Mesothelial cell of epicardium (in vitro differentiated cells): Measurements from ENCODE around the gene SFSWAP. TPM values are rescaled to one million over a fixed set of nuclear protein-coding genes. Genes with fewer than 3 reads are reported as not detected.

Source experiments
- DNase-seq, 2 experiments: peaks; one replicate each; pipeline ENCODE4 v3.0.0; 2021; ENCODE audit warnings: low spot score in 2 of 2; ENCODE audit not compliant: unreplicated experiment in 2 of 2
- H3K27ac Mint-ChIP-seq: 2 replicates; pipeline ENCODE4 v1.8.0; 2021; ENCODE audit warnings: mixed read lengths
- H3K27me3 Mint-ChIP-seq: 2 replicates; pipeline ENCODE4 v1.8.0; 2021; ENCODE audit warnings: low read depth, mixed read lengths
- H3K36me3 Mint-ChIP-seq: 2 replicates; pipeline ENCODE4 v1.8.0; 2021; ENCODE audit warnings: mixed read lengths
- H3K4me1 Mint-ChIP-seq: 2 replicates; pipeline ENCODE4 v1.8.0; 2021; ENCODE audit warnings: mixed read lengths
- H3K4me3 Mint-ChIP-seq: 2 replicates; pipeline ENCODE4 v1.8.0; 2021; ENCODE audit warnings: mild to moderate bottlenecking, moderate library complexity, mixed read lengths
- H3K9me3 Mint-ChIP-seq: 2 replicates; pipeline ENCODE4 v1.8.0; 2021; ENCODE audit warnings: mixed read lengths
- CTCF ChIP-seq: fragments of 200-600 bp; sonication (generic); IDR thresholded peaks from one replicate; pipeline ENCODE4 v1.5.0; 2021; ENCODE audit warnings: antibody characterized with exemption; ENCODE audit not compliant: unreplicated experiment
- total RNA-seq: library from RNA; stranded (reverse); gene quantifications from 3 replicates; pipeline ENCODE4 v1.2.1, GENCODE V29; 2021

SFSWAP gene
- total RNA-seq, 1 donor from 2014 or later, result 73.0 TPM

DNA sequence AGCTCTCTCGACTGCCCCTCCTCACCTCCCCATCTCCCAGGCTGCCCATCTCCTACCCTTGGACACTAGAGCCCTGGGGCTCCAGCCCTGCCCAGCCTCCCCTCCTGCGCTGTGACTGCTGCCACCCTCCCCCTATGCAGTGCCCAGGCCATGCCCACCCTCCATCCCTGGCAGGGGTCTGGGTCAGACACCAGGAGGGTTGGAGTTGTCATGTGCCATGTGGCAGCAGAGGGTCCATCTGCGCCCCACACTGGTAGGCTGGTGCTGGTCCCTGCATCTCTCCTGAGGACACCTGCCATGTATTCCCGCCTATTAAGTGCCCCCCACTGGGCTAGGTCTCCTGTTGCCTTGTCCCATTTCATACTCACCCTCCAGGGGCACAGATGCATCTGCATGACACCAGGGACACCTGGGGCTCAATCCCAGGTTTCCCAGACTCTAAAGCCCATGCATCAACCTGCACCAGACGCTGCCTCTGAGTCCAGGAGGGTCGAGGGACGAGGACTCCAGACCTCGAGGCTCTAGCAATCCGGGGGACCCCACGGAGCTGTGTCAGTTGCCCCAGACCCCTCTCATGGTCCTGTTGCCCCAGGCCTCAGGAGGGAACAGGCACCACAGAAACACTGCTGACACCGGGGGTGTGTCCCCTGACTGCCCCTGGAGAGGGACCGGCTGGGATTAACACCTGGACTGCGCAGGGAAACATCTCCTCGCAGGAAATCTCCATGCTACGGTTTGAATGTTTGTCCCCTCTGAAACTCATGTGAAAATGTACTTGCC, 23.4 kb upstream of the SFSWAP start:
- DNase-seq, result no peak
- no peak for TF ChIP-seq CTCF

GRCh38 chr12:131688131-131688844, 22.6 kb upstream of the SFSWAP start:
- Mint-ChIP-seq H3K4me3 (no peak overlapping the region), H3K9me3 (no peaks in the 10 kb centered on the region), H3K27me3 (peaks cover 22% of the 10 kb centered on the region), H3K27ac (no peak overlapping the region), H3K36me3 (no peaks in the 10 kb centered on the region), H3K4me1 (no peaks in the 10 kb centered on the region)
- DNase-seq, result no peak
- TF ChIP-seq CTCF, result no peak

More for the DNA sequence above, 23.4 kb upstream of the SFSWAP start:
- H3K9me3 Mint-ChIP-seq, result no peaks in the 10 kb centered on the region
- no peaks in the 10 kb centered on the region for H3K36me3 Mint-ChIP-seq
- H3K4me1 Mint-ChIP-seq, result peaks cover 2% of the 10 kb centered on the region
- no peak overlapping the region for H3K4me3 Mint-ChIP-seq
- peaks cover 23% of the 10 kb centered on the region for H3K27me3 Mint-ChIP-seq
- H3K27ac Mint-ChIP-seq, result no peak overlapping the region

DNA sequence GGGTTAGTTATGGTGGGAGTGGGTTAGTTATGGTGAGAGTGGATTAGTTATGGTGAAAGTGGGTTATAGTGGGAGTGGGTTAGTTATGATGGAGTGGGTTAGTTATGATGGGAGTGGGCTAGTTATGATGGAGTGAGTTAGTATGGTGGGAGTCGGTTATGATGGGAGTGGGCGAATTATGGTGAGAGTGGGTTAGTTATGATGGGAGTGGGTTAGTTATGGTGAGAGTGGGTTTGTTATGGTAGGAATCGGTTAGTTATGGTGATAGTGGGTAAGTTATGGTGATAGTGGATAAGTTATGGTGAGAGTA, 22.1 kb upstream of the SFSWAP start:
- H3K27me3 Mint-ChIP-seq, result peaks cover 23% of the 10 kb centered on the region
- H3K4me1 Mint-ChIP-seq, result no peaks in the 10 kb centered on the region
- no peak for TF ChIP-seq CTCF
- no peak for DNase-seq
- no peak overlapping the region for H3K27ac Mint-ChIP-seq
- H3K9me3 Mint-ChIP-seq, result no peaks in the 10 kb centered on the region
- H3K4me3 Mint-ChIP-seq, result no peak overlapping the region
- no peaks in the 10 kb centered on the region for H3K36me3 Mint-ChIP-seq

GRCh38 chr12:131690320-131690719, 20.6 kb upstream of the SFSWAP start:
- H3K9me3 Mint-ChIP-seq, result no peaks in the 10 kb centered on the region
- DNase-seq, result no peak
- H3K27ac Mint-ChIP-seq, result no peak overlapping the region
- H3K4me3 Mint-ChIP-seq, result no peak overlapping the region
- H3K4me1 Mint-ChIP-seq, result no peaks in the 10 kb centered on the region
- peaks cover 28% of the 10 kb centered on the region for H3K27me3 Mint-ChIP-seq
- no peak for TF ChIP-seq CTCF
- no peaks in the 10 kb centered on the region for H3K36me3 Mint-ChIP-seq

- no peak for DNase-seq
- Mint-ChIP-seq H3K27me3 (peaks cover 38% of the 10 kb centered on the region), H3K4me3 (no peak overlapping the region), H3K36me3 (no peaks in the 10 kb centered on the region), H3K4me1 (no peaks in the 10 kb centered on the region), H3K27ac (no peak overlapping the region), H3K9me3 (no peaks in the 10 kb centered on the region)
- no peak for TF ChIP-seq CTCF
Observed at GRCh38 chr12:131692431-131692830, 18.5 kb upstream of the SFSWAP start.
